CD4-positive, alpha-beta T cell treated with Interleukin-10 for 1 hour (primary cell): ENCODE data around the gene B4GALT5.

Source experiments
- DNase-seq: peaks from one replicate; pipeline ENCODE4 v3.0.0-alpha.2; 2020

Gene B4GALT5

DNA sequence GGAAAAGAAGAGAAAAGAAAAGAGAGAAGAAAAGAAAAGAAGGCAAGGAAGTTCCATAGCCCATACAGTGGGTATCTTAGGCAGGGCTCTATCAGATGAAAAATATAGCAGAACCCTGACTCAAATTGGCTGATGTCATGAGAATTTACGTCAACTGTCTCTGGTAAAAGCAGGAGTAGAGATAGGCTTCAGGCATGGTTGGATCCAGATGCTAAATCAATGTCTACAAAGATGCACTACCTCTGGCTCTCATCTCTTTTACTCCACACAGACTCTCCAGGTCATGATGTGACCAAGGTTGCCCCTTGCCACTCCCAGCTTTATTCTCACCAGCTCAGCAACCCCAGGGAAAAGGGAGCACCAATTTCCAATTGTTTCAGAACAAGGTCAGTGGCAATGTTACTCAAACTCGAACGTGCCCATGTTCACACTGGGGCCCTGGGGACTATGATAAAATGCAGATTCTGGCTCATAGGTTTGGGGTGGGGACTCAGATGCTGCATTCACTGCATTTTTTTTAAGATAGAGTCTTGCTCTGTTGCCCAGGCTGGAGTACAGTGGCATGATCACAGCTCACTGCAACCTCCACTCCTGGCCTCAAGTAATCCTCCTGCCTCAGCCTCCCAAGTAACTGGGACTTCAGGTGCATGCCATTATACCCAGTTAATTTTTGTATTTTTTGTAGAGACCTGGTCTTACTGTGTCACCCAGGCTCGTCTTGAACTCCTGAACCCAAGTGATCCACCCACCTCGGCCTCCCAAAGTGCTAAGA, 112.3 kb downstream of the B4GALT5 start:
- no peak for DNase-seq

DNA sequence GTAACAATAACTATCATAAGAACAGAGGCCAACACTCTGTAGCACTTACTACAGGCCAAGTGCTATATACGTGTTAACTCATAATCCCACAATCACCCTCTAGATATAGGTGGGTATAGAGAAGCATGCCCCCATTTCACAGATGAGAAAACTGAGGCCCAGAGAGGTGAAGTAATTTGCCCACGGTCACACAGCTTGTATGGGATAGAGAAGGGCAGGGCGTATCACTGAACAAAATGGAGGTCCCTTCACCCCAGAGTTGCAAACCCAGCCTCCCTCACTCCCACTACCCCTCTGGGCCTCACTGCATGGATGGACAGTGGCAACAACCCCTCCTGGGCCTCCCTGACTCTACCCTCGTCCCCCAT, 113.9 kb downstream of the B4GALT5 start:
- DNase-seq: no peak

DNA sequence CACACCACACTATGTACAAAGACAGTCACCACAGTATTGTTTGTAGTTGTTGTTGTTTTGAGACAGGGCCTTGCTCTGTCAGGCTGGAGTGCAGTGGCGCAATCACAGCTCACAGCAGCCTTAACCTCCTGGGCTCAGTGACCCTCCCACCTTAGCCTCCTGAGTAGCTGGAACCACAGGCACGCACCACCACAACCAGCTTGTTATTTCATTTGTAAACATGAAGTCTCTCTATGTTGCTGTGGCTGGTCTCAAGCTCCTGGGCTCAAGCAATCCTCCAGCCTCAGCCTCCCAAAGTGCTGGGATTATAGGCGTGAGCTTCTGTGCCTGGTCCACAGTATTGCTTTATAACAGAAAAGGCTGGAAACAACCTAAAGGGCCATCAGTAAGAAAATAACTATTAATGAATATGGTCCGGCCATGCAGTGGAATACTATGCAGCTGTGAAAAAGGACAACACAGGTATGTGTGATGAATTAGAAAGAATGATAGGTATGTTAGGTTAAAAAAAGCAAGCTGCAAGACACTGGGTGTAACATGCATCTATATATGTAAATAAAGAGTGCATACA, 115.8 kb downstream of the B4GALT5 start:
- DNase-seq: no peak

DNA sequence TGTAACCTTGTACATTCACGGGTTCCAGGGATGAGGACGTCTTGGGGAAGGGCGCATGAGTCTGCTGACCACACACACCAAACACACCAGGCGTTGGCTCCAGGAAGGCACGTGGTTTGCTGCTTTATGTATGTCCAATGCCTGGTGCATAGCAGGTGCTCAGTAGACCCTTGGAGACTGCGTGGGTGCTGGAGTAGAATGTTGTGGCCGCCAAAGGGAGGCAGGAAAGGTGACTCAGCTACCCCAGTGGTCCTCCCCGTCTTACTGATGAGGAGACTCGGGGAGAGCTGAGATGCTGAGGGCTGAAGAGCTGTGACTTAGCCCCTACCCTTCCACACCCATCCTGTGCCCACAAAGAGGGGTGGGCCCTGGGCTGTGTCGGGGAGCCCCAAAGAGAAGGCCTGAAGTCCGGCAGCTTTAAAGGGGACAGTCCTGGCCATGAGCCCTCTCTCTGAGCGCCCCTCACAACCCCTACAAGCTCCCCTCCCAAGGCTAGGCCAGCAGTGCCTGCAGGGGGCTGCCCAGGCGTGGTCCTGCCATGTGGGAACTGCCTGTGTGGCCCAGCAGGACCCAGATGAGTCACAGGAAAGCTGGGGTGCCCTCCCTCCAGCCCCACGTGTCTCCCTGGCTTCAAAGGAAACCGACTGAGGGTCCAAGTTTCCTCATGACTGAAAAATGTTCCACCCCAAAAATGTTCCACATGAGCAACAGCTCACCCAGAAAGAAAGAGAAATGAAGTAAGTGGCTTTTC, 117.7 kb downstream of the B4GALT5 start:
- no peak for DNase-seq

DNA sequence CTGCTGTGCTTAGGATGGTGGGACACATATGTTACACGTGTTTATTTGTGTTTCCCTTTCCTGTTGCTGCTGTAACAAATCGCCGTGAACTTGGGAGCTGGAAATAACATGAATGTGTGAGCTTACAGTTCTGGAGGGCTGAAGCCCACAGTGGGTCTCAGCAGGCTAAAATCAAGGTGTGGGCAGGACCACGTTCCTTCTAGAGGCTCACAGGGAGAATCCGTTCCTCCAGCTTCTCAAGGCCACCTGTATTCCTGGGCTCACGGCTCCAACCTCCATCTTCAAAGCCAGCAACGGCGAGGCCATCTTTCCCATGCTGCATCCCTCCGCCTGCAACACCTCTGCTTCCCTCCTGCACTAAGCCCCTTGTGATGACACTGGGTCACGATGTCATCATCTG, 118.3 kb downstream of the B4GALT5 start:
- no peak for DNase-seq

DNA sequence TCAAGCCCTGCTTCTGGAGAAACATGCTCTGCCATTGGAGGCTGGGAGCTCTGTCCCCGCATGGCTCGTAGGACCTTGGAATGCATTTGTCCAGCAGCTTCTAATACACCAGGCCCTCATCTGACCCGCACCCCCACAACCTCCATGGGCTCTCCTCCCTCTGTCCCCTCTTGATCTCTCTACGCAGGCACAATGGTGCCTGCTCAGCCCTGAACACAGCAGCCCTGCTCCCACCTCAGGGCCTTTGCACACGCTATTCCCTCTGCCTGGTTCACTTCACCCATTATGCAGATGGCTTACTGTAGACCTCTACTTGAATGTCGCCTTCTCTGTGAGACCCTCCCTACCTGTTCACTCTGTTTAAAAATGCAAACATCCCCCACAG, 118.8 kb downstream of the B4GALT5 start:
- no peak for DNase-seq

DNA sequence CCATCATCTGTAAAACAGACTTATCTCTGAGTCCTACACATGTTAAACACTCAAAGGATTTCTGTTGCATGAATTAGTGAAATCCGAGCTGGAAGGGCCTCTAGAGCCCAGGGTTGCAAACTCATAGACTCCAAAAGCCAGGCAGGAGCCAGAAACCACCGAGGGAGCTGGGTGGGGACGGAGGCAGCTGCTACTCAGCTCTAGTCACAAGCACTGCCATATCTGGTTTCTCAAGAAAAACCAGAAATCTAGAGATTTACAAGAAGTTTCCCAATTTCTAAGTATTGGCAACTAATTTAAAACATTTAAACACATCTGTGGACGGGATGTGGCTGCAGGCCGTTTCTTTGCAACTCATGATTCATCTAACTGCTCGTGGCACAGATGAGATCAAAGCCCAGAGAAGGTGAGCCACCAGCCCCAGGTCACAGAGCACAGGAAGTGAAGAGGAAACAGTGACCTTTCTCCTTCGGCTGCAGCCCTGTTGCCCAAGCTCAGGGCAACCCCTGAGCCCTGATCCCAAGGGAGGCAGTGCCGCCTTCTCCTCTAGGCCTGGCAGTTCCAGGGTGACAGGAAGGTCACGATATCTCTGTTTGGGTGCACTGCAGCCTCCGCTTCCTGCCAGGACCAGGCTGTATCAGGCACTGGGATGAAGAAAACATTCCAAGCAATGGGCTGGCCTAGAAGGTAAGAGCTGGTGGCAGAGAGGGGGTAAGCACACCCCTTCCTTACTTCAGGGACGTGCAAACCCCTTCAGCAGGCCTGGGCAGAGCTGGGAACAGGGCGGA, 119.3 kb downstream of the B4GALT5 start:
- peak; percentile 43 for DNase-seq

DNA sequence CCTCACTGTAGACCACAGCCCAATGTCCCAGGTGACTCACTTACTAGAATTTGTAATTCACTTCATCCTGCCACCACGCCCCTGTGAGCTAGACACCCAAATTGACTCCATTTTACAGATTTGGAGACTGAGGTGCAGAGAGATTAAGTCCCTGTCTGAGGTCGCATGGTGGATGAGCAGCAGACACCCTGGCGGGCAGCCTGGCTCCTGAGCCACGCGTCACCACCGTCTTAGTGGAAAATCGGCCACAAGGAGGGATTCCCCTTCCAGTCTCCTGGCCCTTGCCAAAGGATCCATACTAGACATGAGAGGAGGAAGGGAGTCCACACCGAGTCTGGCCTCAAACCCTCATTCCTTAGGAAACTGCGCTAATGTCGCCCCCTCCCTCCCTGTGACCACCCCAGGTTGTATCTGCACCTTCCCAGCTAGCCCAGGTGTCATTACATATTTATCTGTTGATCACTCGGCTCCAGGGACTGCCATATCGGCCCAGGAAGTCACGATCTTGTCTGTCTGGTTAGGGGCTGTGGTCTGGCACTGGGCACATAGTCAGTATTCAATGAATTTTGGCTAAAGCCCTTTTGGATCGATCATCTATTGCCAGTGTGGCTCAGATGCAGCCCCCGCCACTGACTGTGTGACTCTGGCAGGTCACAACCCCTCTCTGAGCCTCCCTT, 120.1 kb downstream of the B4GALT5 start:
- no peak for DNase-seq

DNA sequence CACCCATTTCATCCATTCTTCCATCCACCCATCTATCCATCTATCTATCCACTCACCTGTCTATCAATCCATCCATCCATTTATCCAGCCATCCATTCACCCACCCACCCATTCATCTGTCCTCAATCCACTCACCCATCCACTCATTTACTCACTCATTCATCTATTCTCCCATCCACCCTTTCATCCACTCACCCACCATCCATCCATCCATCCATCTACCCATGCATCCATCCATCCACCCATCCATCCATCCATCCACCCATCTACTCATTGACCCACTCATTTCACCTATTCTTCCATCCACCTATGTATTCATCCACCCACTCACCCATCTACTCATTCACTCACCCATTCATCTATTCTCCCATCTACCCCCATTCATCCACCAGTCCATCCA, 121.6 kb downstream of the B4GALT5 start:
- DNase-seq: no peak

DNA sequence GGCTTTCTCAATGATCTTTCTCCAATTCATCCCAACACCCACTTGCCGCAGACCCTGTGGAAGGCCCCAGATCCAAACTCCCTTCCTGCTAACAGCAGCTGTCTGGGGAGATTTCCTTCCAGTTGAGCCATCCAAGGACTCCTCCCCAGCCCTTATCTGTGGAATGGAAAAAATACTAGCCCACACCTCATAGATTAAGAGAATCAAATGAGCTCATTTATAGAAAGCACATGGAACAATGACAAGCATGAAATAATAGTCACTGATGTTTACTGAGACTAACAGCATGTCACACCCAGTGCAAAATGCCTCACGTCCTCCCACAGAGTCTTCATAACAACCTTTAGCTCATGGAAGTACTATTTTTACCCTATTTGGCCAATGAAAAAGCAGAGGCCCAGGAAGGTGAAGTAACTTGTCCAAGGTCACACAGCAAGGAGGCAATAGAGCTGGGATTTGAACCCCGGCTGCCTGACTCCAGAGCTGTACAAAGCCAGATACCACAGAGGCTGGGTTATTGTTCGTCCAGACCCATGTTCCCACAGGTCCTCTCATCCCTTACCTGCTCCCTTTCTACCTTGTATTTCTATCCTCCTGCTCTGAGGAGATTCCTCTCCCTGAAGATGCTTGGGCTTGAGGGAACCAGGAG, 122.3 kb downstream of the B4GALT5 start:
- no peak for DNase-seq

DNA sequence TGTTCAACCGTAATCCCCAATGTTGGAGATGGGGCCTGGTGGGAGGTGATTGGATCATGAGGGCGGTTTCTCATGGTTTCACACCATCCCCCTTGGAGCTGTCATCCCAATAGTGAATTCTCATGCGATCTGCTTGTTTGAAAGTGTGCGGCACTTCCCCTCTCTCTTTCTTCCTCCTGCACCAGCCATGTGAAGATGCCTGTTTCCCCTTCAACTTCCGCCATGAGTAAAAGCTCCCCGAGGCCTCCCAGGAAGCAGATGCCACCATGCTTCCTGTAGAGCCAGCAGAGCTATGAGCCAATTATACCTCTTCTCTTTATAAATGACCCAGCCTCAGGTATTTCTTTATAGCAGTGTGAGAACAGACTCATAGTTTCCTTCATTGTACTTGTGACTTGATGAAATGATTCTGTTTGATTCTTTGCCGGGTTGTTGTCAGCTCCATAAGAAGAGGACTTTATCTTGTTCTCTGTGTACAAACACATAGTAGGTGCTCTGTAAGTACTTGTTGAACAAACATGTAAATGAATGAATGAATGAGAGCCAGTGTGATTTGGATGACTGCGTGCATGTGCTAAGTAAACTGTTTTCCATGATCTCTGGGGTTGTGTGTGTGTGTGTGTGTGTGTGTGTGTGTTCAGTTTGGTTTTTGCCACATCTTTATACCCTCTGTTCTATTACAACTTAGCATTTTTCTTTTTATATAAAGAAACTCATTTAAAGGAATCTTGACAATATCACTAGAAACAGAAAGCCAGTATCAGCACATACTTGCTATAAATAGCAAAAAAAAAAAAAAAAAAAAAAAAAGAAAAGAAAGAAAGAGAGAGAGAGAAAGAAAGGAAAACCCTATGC, 123.3 kb downstream of the B4GALT5 start:
- no peak for DNase-seq

DNA sequence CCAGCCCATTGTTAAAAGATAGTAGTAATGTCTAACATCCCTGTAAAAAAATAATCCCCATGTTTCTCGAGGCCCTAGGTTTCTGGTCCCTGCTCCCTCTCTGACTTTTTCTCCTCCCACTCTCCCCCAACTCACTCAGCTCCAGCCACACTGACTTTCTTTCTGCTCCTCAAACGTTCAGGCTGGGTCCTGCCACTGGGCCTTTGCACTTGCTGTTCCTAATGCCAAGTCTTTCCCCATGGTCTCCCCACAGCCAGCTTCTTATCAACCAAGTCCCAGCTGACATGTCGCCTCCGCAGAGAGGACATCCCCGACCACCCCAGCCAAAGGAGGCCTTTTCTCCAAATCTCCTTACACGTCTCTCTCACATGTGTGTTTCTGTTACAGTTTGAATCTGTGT, 123.9 kb downstream of the B4GALT5 start:
- DNase-seq: no peak

DNA sequence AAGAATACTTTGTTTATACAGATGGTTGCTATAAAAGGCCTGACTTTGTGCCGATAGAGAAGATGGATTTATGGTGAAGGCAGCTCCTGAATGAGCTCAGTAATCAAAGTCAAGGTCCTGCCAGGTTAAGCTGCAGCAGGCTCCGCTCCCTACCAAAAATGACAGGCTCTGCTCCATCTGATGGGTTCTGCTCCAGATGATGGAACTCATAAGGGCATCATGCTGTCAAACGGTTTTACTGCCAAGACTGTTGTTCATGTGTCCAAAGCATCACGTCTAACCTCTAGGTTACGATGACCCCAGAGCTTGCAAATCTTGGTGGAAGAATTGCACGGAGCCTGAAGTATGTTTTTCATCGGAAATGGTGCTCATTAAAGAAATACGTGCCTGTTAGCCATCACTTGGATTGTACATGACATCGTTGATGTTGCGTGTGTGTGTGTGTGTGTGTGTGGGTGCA, 126.5 kb downstream of the B4GALT5 start:
- DNase-seq: no peak

DNA sequence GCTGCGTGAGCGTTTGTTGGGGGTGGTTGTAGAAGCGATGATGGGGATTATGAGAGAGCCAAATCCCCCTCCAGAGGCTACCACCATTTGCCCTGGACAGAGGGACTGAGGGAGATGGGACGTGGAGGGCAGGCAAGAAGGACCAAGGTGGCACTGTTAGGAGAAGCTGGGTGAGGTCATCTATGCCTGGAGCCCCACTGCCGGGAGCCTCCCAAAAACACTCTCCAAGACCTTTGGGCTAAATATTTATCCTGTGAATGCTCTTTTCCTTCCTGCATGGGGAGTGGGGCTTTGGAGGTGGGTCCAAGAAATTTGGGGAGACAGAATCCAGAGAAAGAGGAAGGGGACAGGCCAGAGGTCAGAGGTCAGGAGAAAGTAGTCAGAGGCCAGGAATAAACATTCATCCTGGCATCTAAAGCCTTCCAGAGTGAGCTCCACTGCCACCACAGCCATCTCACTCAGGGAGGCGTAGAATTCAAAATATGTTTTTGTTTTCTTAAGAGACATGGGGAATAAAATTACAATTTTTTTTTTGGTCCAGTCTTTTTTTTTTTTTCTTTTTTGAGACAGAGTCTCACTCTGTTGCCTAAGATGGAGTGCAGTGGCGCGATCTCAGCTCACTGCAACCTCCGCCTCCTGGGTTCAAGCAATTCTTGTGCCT, 128.0 kb downstream of the B4GALT5 start:
- no peak for DNase-seq

DNA sequence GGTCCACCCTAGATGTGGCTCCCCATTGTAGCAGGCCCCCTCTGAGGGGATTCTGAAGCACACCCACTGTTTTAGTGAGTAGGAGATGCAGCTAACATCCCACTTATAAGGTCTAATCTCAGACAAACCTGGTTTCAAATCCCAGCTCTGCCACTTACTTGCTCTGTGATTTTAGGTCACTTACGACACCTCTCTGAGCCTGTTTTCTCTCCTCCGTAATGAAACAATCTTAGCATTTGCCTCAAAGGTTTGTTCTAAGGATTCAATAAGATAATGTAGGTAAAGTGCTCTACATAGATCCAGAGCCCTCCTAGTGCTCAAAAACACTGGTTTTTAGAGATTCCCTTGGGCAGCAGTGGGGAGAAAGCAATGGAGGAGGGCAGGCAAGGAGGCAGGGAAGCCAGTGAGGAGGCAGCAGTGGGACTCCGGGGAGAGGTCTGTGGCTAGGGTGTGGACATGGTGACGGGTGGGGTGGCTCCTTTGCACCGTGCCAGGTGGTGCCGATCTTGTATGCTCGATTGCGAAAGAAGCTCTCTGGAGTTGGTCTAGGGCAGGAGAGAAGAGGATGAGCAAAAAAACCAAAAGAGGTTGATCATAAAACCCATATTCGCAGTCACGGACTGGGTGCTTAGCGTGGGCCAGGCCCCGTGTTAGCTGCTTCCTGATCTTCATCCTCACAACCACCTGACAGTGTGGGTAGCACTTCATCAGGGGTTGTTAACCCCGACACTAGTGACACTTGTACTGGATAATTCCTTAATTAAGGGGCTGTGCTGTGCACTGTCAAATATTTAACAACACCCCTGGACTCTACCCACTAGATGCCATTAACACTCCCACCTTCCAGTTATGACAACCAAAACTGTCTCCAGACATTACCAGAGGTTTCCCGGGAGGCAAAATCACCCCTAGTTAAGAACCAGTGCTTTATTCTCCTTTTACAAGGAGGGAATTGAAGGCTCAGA, 129.0 kb downstream of the B4GALT5 start:
- no peak for DNase-seq

DNA sequence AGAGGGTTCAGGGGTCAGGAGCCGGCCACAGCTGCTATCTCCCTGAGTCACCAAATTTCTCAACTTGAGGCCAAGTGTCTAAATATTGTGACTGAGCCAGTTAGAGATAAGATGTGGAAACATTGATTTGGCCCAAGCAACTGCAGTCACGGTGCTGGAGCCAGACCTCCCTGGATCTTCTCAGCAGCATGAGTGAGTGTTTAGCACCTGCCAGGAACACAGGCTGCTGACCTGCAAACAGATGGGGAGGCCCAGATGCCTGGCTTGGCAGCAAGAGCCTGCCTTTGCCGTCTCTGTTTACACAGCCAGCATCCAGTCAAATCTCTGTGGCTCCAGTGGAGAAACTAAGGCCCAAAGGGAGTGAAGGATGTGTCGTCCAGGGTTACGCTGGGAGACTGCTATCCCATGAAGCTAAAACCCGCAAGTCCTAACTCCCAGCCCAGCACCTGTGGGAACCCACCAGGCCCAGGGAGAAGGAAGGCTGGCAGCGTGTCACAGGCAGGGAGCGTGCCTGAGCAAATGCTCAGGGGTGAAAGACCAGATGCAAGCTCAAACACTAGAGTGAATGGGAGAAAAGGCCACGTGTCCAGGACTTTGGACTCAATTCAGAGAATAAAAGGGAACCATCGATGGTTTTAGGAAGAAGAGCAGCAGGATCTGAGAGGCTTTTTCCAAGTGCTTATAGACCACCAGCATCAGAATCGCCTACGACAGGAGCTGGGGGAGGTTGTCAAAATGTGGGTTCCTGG, 129.8 kb downstream of the B4GALT5 start:
- no peak for DNase-seq

DNA sequence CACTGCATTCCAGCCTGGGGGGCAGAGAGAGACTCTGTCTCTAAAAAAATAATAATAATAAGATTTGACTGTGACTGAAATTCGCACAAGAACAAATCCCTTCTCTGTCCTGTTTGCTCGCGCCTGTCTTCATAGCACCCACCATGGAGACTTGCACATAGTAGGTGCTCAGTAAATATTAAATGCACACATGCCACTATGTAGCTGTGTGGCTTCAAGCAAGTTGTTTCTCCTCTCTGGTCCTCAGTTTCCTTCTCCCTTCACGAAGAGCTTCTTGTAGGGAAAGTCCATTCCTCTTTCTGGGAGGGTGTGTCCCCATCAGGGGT, 130.4 kb downstream of the B4GALT5 start:
- DNase-seq: no peak
